KOPT-K1 (cell line): ENCODE results near the gene SBF1.
A peak's percentile ranks its signal among the peaks of the same experiment; 100 is the strongest.

Source experiments
- H3K27ac ChIP-seq: fragments of 200-600 bp; sonication (generic); 2 replicates; pipeline ENCODE4 v1.5.1; 2016; ENCODE audit warnings: antibody characterized with exemption, mild to moderate bottlenecking, low read depth, low read length; ENCODE audit not compliant: poor library complexity, severe bottlenecking
- H3K36me3 ChIP-seq: fragments of 200-600 bp; sonication (generic); 2 replicates; pipeline ENCODE4 v1.5.1; 2017; ENCODE audit warnings: antibody characterized with exemption, mild to moderate bottlenecking, low read length, moderate library complexity; ENCODE audit not compliant: insufficient read depth
- H3K9me3 ChIP-seq: fragments of 200-600 bp; sonication (generic); 2 replicates; pipeline ENCODE4 v1.5.1; 2017; ENCODE audit warnings: antibody characterized with exemption, low read length, mild to moderate bottlenecking; ENCODE audit not compliant: insufficient read depth, poor library complexity, severe bottlenecking

The SBF1 gene

GRCh38 chr22:50508897-50509296 is 34.1 kb upstream of the SBF1 start:
- H3K27ac ChIP-seq, result peak overlapping the region; percentile 94
- no peaks in the 10 kb centered on the region for H3K9me3 ChIP-seq
- H3K36me3 ChIP-seq, result peaks cover 50% of the 10 kb centered on the region

GRCh38 chr22:50507991-50508884 is 33.4 kb upstream of the SBF1 start, which contains the start of gene NCAPH2:
TSS of gene NCAPH2 (plus strand) at chr22:50508224. CDS start at chr22:50508338, 114 bp downstream.
- no peaks in the 10 kb centered on the region for H3K9me3 ChIP-seq
- H3K36me3 ChIP-seq, result peaks cover 46% of the 10 kb centered on the region
- H3K27ac ChIP-seq, result peak within 1 kb of the TSS; percentile 94

- Histone ChIP-seq H3K36me3 (peaks cover 46% of the 10 kb centered on the region), H3K27ac (peak within 1 kb of the TSS; percentile 94), H3K9me3 (no peaks in the 10 kb centered on the region)
Measured at GRCh38 chr22:50507421-50507990, 32.7 kb upstream of the SBF1 start, which contains the start of gene LMF2. TSS of gene LMF2 (minus strand) at chr22:50507702. CDS start at chr22:50507675, 27 bp downstream.

GRCh38 chr22:50506611-50507420 is 32.0 kb upstream of the SBF1 start:
- no peaks in the 10 kb centered on the region for H3K9me3 ChIP-seq
- H3K36me3 ChIP-seq, result peaks cover 41% of the 10 kb centered on the region

GRCh38 chr22:50505776-50506610 is 31.2 kb upstream of the SBF1 start:
- Histone ChIP-seq H3K9me3 (no peaks in the 10 kb centered on the region), H3K36me3 (peaks cover 36% of the 10 kb centered on the region), H3K27ac (peak overlapping the region; percentile 85)

More at GRCh38 chr22:50506611-50507420, 32.0 kb upstream of the SBF1 start:
- peak overlapping the region; percentile 85 for H3K27ac ChIP-seq

GRCh38 chr22:50505276-50505775 is 30.5 kb upstream of the SBF1 start:
- H3K36me3 ChIP-seq, result peaks cover 33% of the 10 kb centered on the region
- no peaks in the 10 kb centered on the region for H3K9me3 ChIP-seq
- H3K27ac ChIP-seq, result no peak overlapping the region

- Histone ChIP-seq H3K27ac (no peak overlapping the region), H3K36me3 (peaks cover 31% of the 10 kb centered on the region), H3K9me3 (no peaks in the 10 kb centered on the region)
Measured at GRCh38 chr22:50504369-50505211, 29.8 kb upstream of the SBF1 start.

GRCh38 chr22:50503475-50504145 is 28.8 kb upstream of the SBF1 start:
- no peak overlapping the region for H3K27ac ChIP-seq

GRCh38 chr22:50502628-50503474 is 28.0 kb upstream of the SBF1 start:
- Histone ChIP-seq H3K9me3 (no peaks in the 10 kb centered on the region), H3K27ac (no peak overlapping the region), H3K36me3 (peaks cover 31% of the 10 kb centered on the region)

More at GRCh38 chr22:50503475-50504145, 28.8 kb upstream of the SBF1 start:
- Histone ChIP-seq H3K36me3 (peaks cover 31% of the 10 kb centered on the region), H3K9me3 (no peaks in the 10 kb centered on the region)

GRCh38 chr22:50502096-50502495 is 27.3 kb upstream of the SBF1 start:
- no peaks in the 10 kb centered on the region for H3K9me3 ChIP-seq
- H3K27ac ChIP-seq, result no peak overlapping the region
- H3K36me3 ChIP-seq, result peaks cover 31% of the 10 kb centered on the region

GRCh38 chr22:50500452-50500851 is 25.6 kb upstream of the SBF1 start:
- Histone ChIP-seq H3K27ac (no peak overlapping the region), H3K9me3 (no peaks in the 10 kb centered on the region), H3K36me3 (peaks cover 22% of the 10 kb centered on the region)

- Histone ChIP-seq H3K27ac (no peak overlapping the region), H3K36me3 (peaks cover 10% of the 10 kb centered on the region), H3K9me3 (no peaks in the 10 kb centered on the region)
Measured at GRCh38 chr22:50498322-50498890, 23.6 kb upstream of the SBF1 start.
